HEK293T (cell line): ENCODE measurements around the gene MC1R.

Experiments
- ARNT ChIP-seq: fragments of 450-650 bp; IDR thresholded peaks from 2 replicates; pipeline ENCODE4 v1.6.1; 2017; ENCODE audit warnings: mild to moderate bottlenecking
- BHLHE40 ChIP-seq: fragments of 450-650 bp; IDR thresholded peaks from 2 replicates; pipeline ENCODE4 v1.6.1; 2016; ENCODE audit warnings: mild to moderate bottlenecking, moderate library complexity, borderline replicate concordance
- ELF4 ChIP-seq: fragments of 450-650 bp; IDR thresholded peaks from 2 replicates; pipeline ENCODE4 v1.6.1; 2017; ENCODE audit warnings: antibody characterized with exemption
- FOXK2 ChIP-seq: fragments of 450-650 bp; IDR thresholded peaks from 2 replicates; pipeline ENCODE4 v1.6.1; 2016; ENCODE audit warnings: mild to moderate bottlenecking
- FOXM1 ChIP-seq: fragments of 450-650 bp; IDR thresholded peaks from 2 replicates; pipeline ENCODE4 v1.6.1; 2017; ENCODE audit warnings: mild to moderate bottlenecking, borderline replicate concordance
- HDGF ChIP-seq: fragments of 450-650 bp; IDR thresholded peaks from 2 replicates; pipeline ENCODE4 v1.6.1; 2017; ENCODE audit warnings: antibody characterized with exemption, borderline replicate concordance
- L3MBTL2 ChIP-seq: fragments of 450-650 bp; conservative IDR thresholded peaks from 2 replicates; pipeline ENCODE4 v1.6.1; 2016; ENCODE audit warnings: mild to moderate bottlenecking
- NFRKB ChIP-seq: fragments of 450-650 bp; IDR thresholded peaks from 2 replicates; pipeline ENCODE4 v1.6.1; 2016; ENCODE audit warnings: mild to moderate bottlenecking, moderate library complexity
- PKNOX1 ChIP-seq: fragments of 450-650 bp; IDR thresholded peaks from 2 replicates; pipeline ENCODE4 v1.6.1; 2016
- SP1 ChIP-seq: fragments of 450-650 bp; IDR thresholded peaks from 2 replicates; pipeline ENCODE4 v1.6.1; 2017
- SUZ12 ChIP-seq: fragments of 450-650 bp; IDR thresholded peaks from 2 replicates; pipeline ENCODE4 v1.6.1; 2016; ENCODE audit warnings: mild to moderate bottlenecking
- TARDBP ChIP-seq: fragments of 450-650 bp; IDR thresholded peaks from 2 replicates; pipeline ENCODE4 v1.6.1; 2016
- ZNF384 ChIP-seq: fragments of 450-650 bp; IDR thresholded peaks from 2 replicates; pipeline ENCODE4 v1.6.1; 2016

- TF ChIP-seq BHLHE40 (no peak), HDGF (no peak), NFRKB (no peak), TARDBP (no peak), ELF4 (no peak), PKNOX1 (no peak), ARNT (no peak), SUZ12 (no peak), FOXM1 (no peak), ZNF384 (no peak), L3MBTL2 (no peak), FOXK2 (no peak), SP1 (no peak)
Observed at GRCh38 chr16:89900885-89901284, 17.8 kb upstream of the MC1R start.
